Endothelial cell of umbilical vein (primary cell): ENCODE results near the gene NOLC1.

Source experiments
- CTCF ChIP-seq, 2 donors: IDR thresholded peaks; 1 replicate in 1 of 2; 2 replicates in 1 of 2; pipeline ENCODE4 v1.5.1; 2011; ENCODE audit warnings: low read length in 2 of 2, mild to moderate bottlenecking in 2 of 2, moderate library complexity in 2 of 2, control low read depth in 1 of 2, inconsistent platforms in 1 of 2, low read depth in 1 of 2; ENCODE audit not compliant: insufficient read depth in 1 of 2; ENCODE audit errors: extremely low read depth in 1 of 2
- EZH2 ChIP-seq: IDR thresholded peaks from 2 replicates; pipeline ENCODE4 v1.6.1; 2012; ENCODE audit warnings: borderline replicate concordance, low read depth, mild to moderate bottlenecking, moderate library complexity, low read length, inconsistent platforms; ENCODE audit not compliant: severe bottlenecking
- JUN ChIP-seq: IDR thresholded peaks from 2 replicates; pipeline ENCODE4 v1.6.1; 2011; ENCODE audit warnings: borderline replicate concordance, low read depth; ENCODE audit not compliant: insufficient read length, insufficient read depth
- MAX ChIP-seq: IDR thresholded peaks from 2 replicates; pipeline ENCODE4 v1.6.1; 2011; ENCODE audit not compliant: insufficient read depth, insufficient read length
- POLR2A ChIP-seq: IDR thresholded peaks from 2 replicates; pipeline ENCODE4 v1.6.1; 2012; ENCODE audit warnings: low read depth, mild to moderate bottlenecking, control low read depth, low read length
- POLR2AphosphoS5 ChIP-seq: IDR thresholded peaks from 2 replicates; pipeline ENCODE4 v1.6.1; 2012; ENCODE audit warnings: low read depth, mild to moderate bottlenecking, control low read depth, low read length, moderate library complexity; ENCODE audit not compliant: insufficient read depth

- TF ChIP-seq POLR2AphosphoS5 (no peak), CTCF (IDR thresholded peaks at IDR 0.05; ENCODE audit: extremely low read depth in 1 of 2, insufficient read depth in 1 of 2, low read depth in 1 of 2, low read length in 2 of 2) (no peak), POLR2A (no peak), EZH2 (no peak), MAX (no peak), JUN (no peak)
Measured at GRCh38 chr10:102120991-102121738, 31.0 kb upstream of the NOLC1 start.
